Fibroblast of mammary gland (primary cell): ENCODE measurements around the gene ZNF783.
"Not testable (repeated sequence)": the region's sequence is repeated elsewhere in the genome, so short reads cannot be mapped to it uniquely, and the experiment has no call there.

Experiments
- DNase-seq: peaks from one replicate; pipeline ENCODE4 v3.0.0-alpha.2; 2010; ENCODE audit warnings: low read depth
- H3K4me3 ChIP-seq: 2 replicates; pipeline ENCODE4 v1.5.1; 2011; ENCODE audit warnings: low read depth, mild to moderate bottlenecking, low read length, moderate library complexity; ENCODE audit not compliant: control insufficient read depth
- CTCF ChIP-seq: conservative IDR thresholded peaks from 2 replicates; pipeline ENCODE4 v1.5.1; 2011; ENCODE audit warnings: low read depth, low read length, inconsistent platforms; ENCODE audit not compliant: control insufficient read depth, insufficient read depth

ZNF783 gene

GRCh38 chr7:149228831-149229471, 33.0 kb upstream of the ZNF783 start:
- no peak overlapping the region for H3K4me3 ChIP-seq
- peak; percentile 11 for DNase-seq
- no peak for TF ChIP-seq CTCF

GRCh38 chr7:149229526-149229925, 32.5 kb upstream of the ZNF783 start:
- TF ChIP-seq CTCF, result no peak
- no peak overlapping the region for H3K4me3 ChIP-seq

DNA sequence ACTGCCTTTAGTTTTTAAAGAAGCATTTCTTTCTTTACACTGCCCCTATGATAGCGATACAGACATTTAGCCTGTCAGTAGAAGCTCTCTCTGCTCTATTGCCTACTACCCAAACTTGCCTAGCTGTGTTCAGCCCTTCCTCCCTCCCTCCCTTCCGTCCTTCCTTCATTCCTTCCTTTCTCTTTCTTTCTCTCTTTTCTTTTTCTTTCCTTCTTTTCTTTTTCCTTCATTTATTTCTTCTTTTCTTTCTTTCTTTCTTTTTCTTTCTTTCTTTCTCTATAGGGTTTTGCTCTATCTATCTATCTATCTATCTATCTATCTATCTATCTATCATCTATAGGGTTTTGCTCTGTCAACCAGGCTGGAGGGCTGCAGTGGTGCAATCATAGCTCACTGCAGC, 29.6 kb upstream of the ZNF783 start:
- H3K4me3 ChIP-seq, result no peak overlapping the region
- TF ChIP-seq CTCF, result no peak
- DNase-seq, result no peak

More at GRCh38 chr7:149229526-149229925, 32.5 kb upstream of the ZNF783 start:
- no peak for DNase-seq

GRCh38 chr7:149233655-149234204, 28.3 kb upstream of the ZNF783 start:
- not testable (repeated sequence) for H3K4me3 ChIP-seq
- peak; percentile 97 for DNase-seq

GRCh38 chr7:149237502-149237901, 24.5 kb upstream of the ZNF783 start:
- H3K4me3 ChIP-seq, result no peak overlapping the region
- no peak for DNase-seq
- no peak for TF ChIP-seq CTCF

DNA sequence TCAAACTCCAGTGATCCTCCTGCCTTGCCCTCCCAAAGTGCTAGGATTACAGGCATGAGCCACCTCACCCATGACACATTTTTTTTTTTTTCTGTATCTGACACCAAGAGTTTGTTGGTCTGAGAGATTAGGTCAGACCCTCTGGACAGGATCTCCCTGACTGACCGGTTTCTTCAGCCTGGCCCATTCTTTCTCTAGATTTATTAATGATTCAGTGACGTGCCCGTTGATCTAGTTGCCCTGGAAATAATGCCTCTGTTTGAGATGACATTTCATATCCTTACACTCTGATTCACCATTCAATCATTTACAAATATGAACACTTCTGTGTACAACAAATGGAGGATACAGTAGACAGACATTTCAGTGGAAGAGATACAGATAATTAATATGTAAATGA, 23.9 kb upstream of the ZNF783 start:
- H3K4me3 ChIP-seq, result no peak overlapping the region
- peak; percentile 59 for DNase-seq
- TF ChIP-seq CTCF, result no peak

GRCh38 chr7:149239345-149240143, 22.5 kb upstream of the ZNF783 start, which contains the start of gene ZNF212:
Gene ZNF212 (plus strand): TSS chr7:149239651. CDS start chr7:149239779, 128 bp downstream.
- peak; percentile 78 for TF ChIP-seq CTCF
- peak within 1 kb of the TSS; percentile 94 for H3K4me3 ChIP-seq
- peak; percentile 82 for DNase-seq
